CD4-positive, alpha-beta T cell treated with Interleukin-12 subunit alpha and Interleukin-12 subunit beta, for 1 hour (primary cell): Measurements from ENCODE around the gene ING3.

Experiments
- DNase-seq: peaks from one replicate; pipeline ENCODE4 v3.0.0-alpha.2; 2020

ING3 gene

GRCh38 chr7:120950539-120951308 is at the start of gene ING3:
ING3 (plus strand) TSS chr7:120950777; CDS start chr7:120950897, 120 bp downstream.
- DNase-seq: peak; percentile 98

GRCh38 chr7:120915314-120916105 is 35.1 kb upstream of the ING3 start:
- DNase-seq: no peak

GRCh38 chr7:120916121-120916520 is 34.5 kb upstream of the ING3 start:
- no peak for DNase-seq

GRCh38 chr7:120916538-120916937 is 34.0 kb upstream of the ING3 start:
- DNase-seq: no peak

- DNase-seq: no peak
Measured at GRCh38 chr7:120919466-120919865, 31.1 kb upstream of the ING3 start.

- DNase-seq: no peak
Measured at GRCh38 chr7:120920034-120920433, 30.5 kb upstream of the ING3 start.

- DNase-seq: no peak
Measured at GRCh38 chr7:120920591-120921274, 29.8 kb upstream of the ING3 start.

GRCh38 chr7:120924837-120925236 is 25.7 kb upstream of the ING3 start:
- no peak for DNase-seq

- DNase-seq: no peak
Measured at GRCh38 chr7:120925392-120925791, 25.2 kb upstream of the ING3 start.

- DNase-seq: no peak
Measured at GRCh38 chr7:120926943-120927346, 23.6 kb upstream of the ING3 start.

- no peak for DNase-seq
Measured at GRCh38 chr7:120927454-120928103, 23.0 kb upstream of the ING3 start.

GRCh38 chr7:120931243-120931642 is 19.3 kb upstream of the ING3 start:
- no peak for DNase-seq

- DNase-seq: no peak
Measured at GRCh38 chr7:120933475-120933874, 17.1 kb upstream of the ING3 start.

- no peak for DNase-seq
Measured at GRCh38 chr7:120939345-120939744, 11.2 kb upstream of the ING3 start.

GRCh38 chr7:120941064-120941463 is 9.5 kb upstream of the ING3 start:
- DNase-seq: peak; percentile 6

- DNase-seq: no peak
Measured at GRCh38 chr7:120941856-120942255, 8.7 kb upstream of the ING3 start.

- DNase-seq: no peak
Measured at GRCh38 chr7:120942861-120943260, 7.7 kb upstream of the ING3 start.

- no peak for DNase-seq
Measured at GRCh38 chr7:120944826-120945562, 5.6 kb upstream of the ING3 start.

GRCh38 chr7:120947980-120948379 is 2.6 kb upstream of the ING3 start:
- no peak for DNase-seq

GRCh38 chr7:120949393-120949911 is 1.1 kb upstream of the ING3 start:
- no peak for DNase-seq

- DNase-seq: no peak
Measured at GRCh38 chr7:120949998-120950538, 509 bp upstream of the ING3 start.

GRCh38 chr7:120951309-120951699 is 727 bp downstream of the ING3 start:
- DNase-seq: no peak
